Caco-2 (cell line): ENCODE data around the gene PLCB1. TPM values are rescaled to one million over a fixed set of nuclear protein-coding genes. Genes with fewer than 3 reads are reported as not detected.

Experiments used
- BruUV-seq: library from RNA; stranded (reverse); fragments of 400-500 nt; replicated peaks from 2 replicates; lab custom pipeline; 2021; lab: Mats Ljungman, UMichigan
- CTCF ChIA-PET: fragments of 300-600 bp; sonication (Branson Sonifier 250); formaldehyde crosslinking; loops from one replicate; lab custom pipeline; 2022; ENCODE audit warnings: antibody characterized with exemption; lab: Charles Lee
- POLR2A ChIA-PET: fragments of 300-600 bp; sonication (Branson Sonifier 250); formaldehyde crosslinking; loops from one replicate; lab custom pipeline; 2022; ENCODE audit warnings: antibody characterized with exemption; lab: Charles Lee
- DNase-seq, 2 experiments: peaks; one replicate each; pipeline versions ENCODE4 v3.0.0 to v3.0.0-alpha.2; 2020 to 2022
- H3K27me3 ChIP-seq: replicated peaks from 2 replicates; pipeline ENCODE4 v1.6.0; 2011; ENCODE audit warnings: low read length; ENCODE audit not compliant: control insufficient read depth, insufficient read depth
- H3K36me3 ChIP-seq: 2 replicates; pipeline ENCODE4 v1.5.1; 2011; ENCODE audit warnings: low read length; ENCODE audit not compliant: control insufficient read depth, insufficient read depth
- H3K4me1 ChIP-seq: fragments of 250-450 bp; sonication (Bioruptor Pico); 2 replicates; pipeline ENCODE4 v1.5.1; 2020; ENCODE audit warnings: mild to moderate bottlenecking
- H3K4me3 ChIP-seq: 2 replicates; pipeline ENCODE4 v1.5.1; 2011; ENCODE audit warnings: low read depth, mild to moderate bottlenecking, control low read depth, low read length
- H3K9me3 ChIP-seq: fragments of 250-450 bp; sonication (Bioruptor Pico); 2 replicates; pipeline ENCODE4 v1.5.1; 2020; ENCODE audit warnings: mild to moderate bottlenecking, moderate library complexity
- H3K27ac Mint-ChIP-seq: one replicate; pipeline ENCODE4 v1.8.0; 2022; ENCODE audit warnings: mixed read lengths; ENCODE audit not compliant: unreplicated experiment
- H3K27me3 Mint-ChIP-seq: one replicate; pipeline ENCODE4 v1.8.0; 2022; ENCODE audit warnings: mixed read lengths; ENCODE audit not compliant: insufficient read depth, unreplicated experiment
- H3K36me3 Mint-ChIP-seq: one replicate; pipeline ENCODE4 v1.8.0; 2022; ENCODE audit warnings: mild to moderate bottlenecking, mixed read lengths; ENCODE audit not compliant: insufficient read depth, unreplicated experiment
- H3K4me1 Mint-ChIP-seq: one replicate; pipeline ENCODE4 v1.8.0; 2022; ENCODE audit warnings: low read depth, mixed read lengths; ENCODE audit not compliant: unreplicated experiment
- H3K4me3 Mint-ChIP-seq: one replicate; pipeline ENCODE4 v1.8.0; 2022; ENCODE audit warnings: mild to moderate bottlenecking, moderate library complexity, mixed read lengths; ENCODE audit not compliant: unreplicated experiment
- H3K9me3 Mint-ChIP-seq: one replicate; pipeline ENCODE4 v1.8.0; 2022; ENCODE audit warnings: mixed read lengths; ENCODE audit not compliant: unreplicated experiment
- CTCF ChIP-seq, 2 experiments: fragments of 200-600 bp in 1 of 2; IDR thresholded peaks; 1 replicate in 1 of 2; 2 replicates in 1 of 2; pipeline versions ENCODE4 v1.5.1 to v1.8.0; 2011 to 2022; ENCODE audit warnings: antibody characterized with exemption in 1 of 2, control low read depth in 1 of 2, inconsistent platforms in 1 of 2, low read depth in 1 of 2, low read length in 1 of 2, mild to moderate bottlenecking in 1 of 2, moderate library complexity in 1 of 2; ENCODE audit not compliant: insufficient read depth in 1 of 2, severe bottlenecking in 1 of 2, unreplicated experiment in 1 of 2
- intact Hi-C: fragments of 100-400 bp; cut with micrococcal nuclease; formaldehyde crosslinking; loops from one replicate; pipeline ENCODE4 v1.10.0; 2022; ENCODE audit not compliant: unreplicated experiment
- total RNA-seq: library from RNA; stranded (reverse); gene quantifications from 2 replicates; pipeline ENCODE4 v1.2.3, GENCODE V29; 2022

The PLCB1 gene
- total RNA-seq, 1 experiment from 2014 or later, result 105 TPM

- intact Hi-C loops, result no loop called here
- CTCF ChIA-PET, result no interaction called here
- no TSS peak for BruUV-seq
- H3K9me3 ChIP-seq, result no peaks in the 10 kb centered on the region
- Mint-ChIP-seq H3K9me3 (no peaks in the 10 kb centered on the region), H3K27me3 (no peaks in the 10 kb centered on the region), H3K36me3 (no peaks in the 10 kb centered on the region), H3K27ac (no peak overlapping the region), H3K4me3 (no peak overlapping the region), H3K4me1 (no peaks in the 10 kb centered on the region)
- no peak overlapping the region for H3K4me3 ChIP-seq
- POLR2A ChIA-PET, result interaction anchor here (0.5 kb wide), 1 partner anchor 41 kb away, joined by 4 read pairs; no protein-coding TSS in a partner anchor
- peaks cover 18% of the 10 kb centered on the region for H3K4me1 ChIP-seq
- no peaks in the 10 kb centered on the region for H3K36me3 ChIP-seq
- H3K27me3 ChIP-seq, result no peaks in the 10 kb centered on the region
- DNase-seq, result no peak
- no peak for TF ChIP-seq CTCF (IDR thresholded peaks at IDR 0.05; ENCODE audit: insufficient read depth in 1 of 2, low read depth in 1 of 2, low read length in 1 of 2, severe bottlenecking in 1 of 2, unreplicated experiment in 1 of 2)
These were observed 159.8 kb downstream of the PLCB1 start for GRCh38 chr20:8291873-8292272.

- ChIA-PET POLR2A (no interaction called here), CTCF (no interaction called here)
- H3K4me3 ChIP-seq, result no peak overlapping the region
- no peaks in the 10 kb centered on the region for H3K9me3 Mint-ChIP-seq
- no peak overlapping the region for H3K4me3 Mint-ChIP-seq
- H3K27ac Mint-ChIP-seq, result no peak overlapping the region
- H3K4me1 ChIP-seq, result peaks cover 18% of the 10 kb centered on the region
- no peak for DNase-seq
- BruUV-seq, result no TSS peak
- intact Hi-C loops, result no loop called here
- H3K36me3 Mint-ChIP-seq, result no peaks in the 10 kb centered on the region
- no peaks in the 10 kb centered on the region for H3K27me3 ChIP-seq
- no peak for TF ChIP-seq CTCF (IDR thresholded peaks at IDR 0.05; ENCODE audit: insufficient read depth in 1 of 2, low read depth in 1 of 2, low read length in 1 of 2, severe bottlenecking in 1 of 2, unreplicated experiment in 1 of 2)
- no peaks in the 10 kb centered on the region for H3K9me3 ChIP-seq
- no peaks in the 10 kb centered on the region for H3K27me3 Mint-ChIP-seq
- H3K36me3 ChIP-seq, result no peaks in the 10 kb centered on the region
- no peaks in the 10 kb centered on the region for H3K4me1 Mint-ChIP-seq
These were observed 160.7 kb downstream of the PLCB1 start for GRCh38 chr20:8292793-8293192.

- Histone ChIP-seq H3K9me3 (no peaks in the 10 kb centered on the region), H3K4me1 (peaks cover 18% of the 10 kb centered on the region), H3K4me3 (no peak overlapping the region), H3K36me3 (no peaks in the 10 kb centered on the region), H3K27me3 (no peaks in the 10 kb centered on the region)
- no peak for DNase-seq
- H3K27ac Mint-ChIP-seq, result no peak overlapping the region
- no peak overlapping the region for H3K4me3 Mint-ChIP-seq
- H3K4me1 Mint-ChIP-seq, result no peaks in the 10 kb centered on the region
- CTCF ChIA-PET, result no interaction called here
- no TSS peak for BruUV-seq
- intact Hi-C loops, result no loop called here
- H3K27me3 Mint-ChIP-seq, result no peaks in the 10 kb centered on the region
- no peaks in the 10 kb centered on the region for H3K9me3 Mint-ChIP-seq
- no peaks in the 10 kb centered on the region for H3K36me3 Mint-ChIP-seq
- POLR2A ChIA-PET, result no interaction called here
- no peak for TF ChIP-seq CTCF (IDR thresholded peaks at IDR 0.05; ENCODE audit: insufficient read depth in 1 of 2, low read depth in 1 of 2, low read length in 1 of 2, severe bottlenecking in 1 of 2, unreplicated experiment in 1 of 2)
These were observed 161.7 kb downstream of the PLCB1 start for GRCh38 chr20:8293750-8294149.
